OCI-M1 (cell line): Measurements from ENCODE around the gene ERC1.

Experiments
- DNase-seq: peaks from one replicate; lab custom pipeline; 2025; lab: John Stamatoyannopoulos, UW

The ERC1 gene

DNA sequence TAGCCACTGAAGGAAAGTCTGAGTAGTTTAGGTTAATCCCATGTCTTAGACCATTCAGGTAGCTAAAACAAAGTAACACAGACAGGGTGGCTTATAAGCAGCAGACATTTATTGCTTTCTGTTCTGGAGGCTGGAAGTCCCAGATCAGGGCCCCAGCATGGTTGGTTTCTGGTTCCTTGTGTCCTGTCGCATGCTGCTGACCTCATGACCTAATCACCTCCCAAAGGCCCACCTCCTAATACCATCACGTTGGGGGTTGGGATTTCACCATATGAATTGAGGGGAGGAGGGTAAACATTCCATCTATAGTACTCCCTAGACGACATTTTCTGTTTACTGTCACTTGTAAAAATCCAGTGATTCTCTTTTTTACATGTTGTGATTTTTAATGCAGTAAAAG lies 454.8 kb downstream of the ERC1 start:
- no peak for DNase-seq

DNA sequence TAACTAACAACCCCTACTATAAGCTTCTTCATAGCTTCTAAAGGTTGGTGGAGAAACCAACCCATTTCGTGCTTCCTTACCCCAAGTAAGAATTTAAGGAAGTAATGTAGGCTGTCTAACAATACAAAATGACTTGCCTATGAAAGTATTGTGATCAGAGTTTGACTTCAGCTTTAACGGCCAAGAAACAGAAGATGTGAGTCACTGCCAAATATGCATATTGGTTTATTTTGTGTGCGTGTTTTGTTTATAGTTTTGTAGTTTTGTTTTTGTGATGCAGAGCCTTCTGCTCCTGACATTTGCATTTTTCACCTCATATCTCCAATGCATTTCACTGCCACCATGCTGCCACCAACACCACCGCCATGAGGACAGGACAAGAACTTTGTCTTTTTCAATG lies 457.3 kb downstream of the ERC1 start:
- no peak for DNase-seq

DNA sequence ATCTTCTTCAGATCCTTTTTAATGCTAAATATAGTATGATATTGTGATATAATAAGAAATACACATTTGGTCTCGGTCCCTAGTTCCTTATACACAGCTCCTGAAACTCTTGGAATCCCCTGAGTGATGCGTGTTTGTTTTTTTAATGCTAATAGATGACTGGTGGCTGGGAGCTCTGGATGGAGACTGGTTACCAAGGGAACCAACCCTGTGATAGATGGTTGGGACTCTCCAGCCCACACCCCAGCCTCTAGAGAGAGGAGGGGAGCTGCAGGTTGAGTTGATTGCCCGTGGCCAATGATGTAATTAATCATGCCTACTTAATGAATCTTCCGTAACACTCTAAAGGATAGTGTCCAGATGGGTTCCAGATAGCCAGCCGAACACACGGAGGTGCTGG lies 462.8 kb downstream of the ERC1 start:
- no peak for DNase-seq

DNA sequence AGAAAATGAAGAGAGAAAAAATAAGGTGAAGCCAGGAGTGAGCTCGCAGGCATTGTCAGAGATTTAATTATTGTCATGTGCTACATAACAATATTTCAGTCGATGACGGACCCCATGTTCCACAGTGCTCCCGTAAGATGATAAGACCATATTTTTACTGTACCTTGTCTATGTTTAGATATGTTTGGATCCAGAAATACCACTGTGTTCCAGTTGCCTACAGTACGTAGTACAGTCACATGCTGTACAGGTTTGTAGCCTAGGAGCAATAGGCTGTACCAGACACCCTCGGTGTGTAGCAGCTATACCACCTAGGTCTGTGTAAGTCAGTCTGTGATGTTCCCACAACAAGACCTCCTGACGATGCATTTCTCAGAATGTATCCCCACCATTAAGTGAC lies 465.9 kb downstream of the ERC1 start:
- DNase-seq = no peak

DNA sequence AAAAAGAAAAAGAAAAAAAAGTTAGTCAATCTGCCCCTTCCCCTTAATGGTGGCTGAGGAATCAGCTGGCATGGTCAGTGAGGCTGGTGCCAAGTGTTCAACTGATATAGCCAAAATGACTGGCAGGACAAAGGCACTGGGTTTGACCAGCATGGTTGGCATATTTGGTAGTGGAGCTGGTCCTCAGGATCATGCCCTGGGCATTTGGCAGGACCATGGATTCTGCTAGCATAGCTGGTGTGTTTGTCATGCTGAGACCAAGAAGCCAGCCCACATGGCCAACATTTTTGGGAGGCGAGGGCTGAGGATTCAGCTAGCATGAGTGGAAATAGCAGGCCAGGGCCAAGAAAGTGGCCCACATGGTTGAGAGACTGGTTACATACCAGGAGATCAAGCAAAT lies 466.9 kb downstream of the ERC1 start:
- no peak for DNase-seq

DNA sequence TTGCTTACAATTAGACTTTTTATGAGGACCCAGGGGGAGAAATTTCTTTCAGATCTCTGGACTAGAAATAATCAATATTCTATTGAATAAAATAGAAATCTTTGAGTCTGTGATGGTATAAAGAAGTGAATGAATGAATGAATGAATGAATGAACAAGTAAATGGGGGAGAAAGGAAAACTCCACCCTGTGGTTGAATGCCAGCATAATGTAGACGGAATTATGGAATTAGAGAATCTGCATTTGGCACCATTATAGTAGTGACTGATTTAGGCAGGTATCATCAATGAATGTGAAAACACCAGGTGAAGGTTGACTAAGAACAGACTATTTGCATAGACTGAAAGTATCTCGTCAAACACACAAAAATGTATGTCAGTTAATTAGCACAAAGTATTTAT lies 468.3 kb downstream of the ERC1 start:
- no peak for DNase-seq

DNA sequence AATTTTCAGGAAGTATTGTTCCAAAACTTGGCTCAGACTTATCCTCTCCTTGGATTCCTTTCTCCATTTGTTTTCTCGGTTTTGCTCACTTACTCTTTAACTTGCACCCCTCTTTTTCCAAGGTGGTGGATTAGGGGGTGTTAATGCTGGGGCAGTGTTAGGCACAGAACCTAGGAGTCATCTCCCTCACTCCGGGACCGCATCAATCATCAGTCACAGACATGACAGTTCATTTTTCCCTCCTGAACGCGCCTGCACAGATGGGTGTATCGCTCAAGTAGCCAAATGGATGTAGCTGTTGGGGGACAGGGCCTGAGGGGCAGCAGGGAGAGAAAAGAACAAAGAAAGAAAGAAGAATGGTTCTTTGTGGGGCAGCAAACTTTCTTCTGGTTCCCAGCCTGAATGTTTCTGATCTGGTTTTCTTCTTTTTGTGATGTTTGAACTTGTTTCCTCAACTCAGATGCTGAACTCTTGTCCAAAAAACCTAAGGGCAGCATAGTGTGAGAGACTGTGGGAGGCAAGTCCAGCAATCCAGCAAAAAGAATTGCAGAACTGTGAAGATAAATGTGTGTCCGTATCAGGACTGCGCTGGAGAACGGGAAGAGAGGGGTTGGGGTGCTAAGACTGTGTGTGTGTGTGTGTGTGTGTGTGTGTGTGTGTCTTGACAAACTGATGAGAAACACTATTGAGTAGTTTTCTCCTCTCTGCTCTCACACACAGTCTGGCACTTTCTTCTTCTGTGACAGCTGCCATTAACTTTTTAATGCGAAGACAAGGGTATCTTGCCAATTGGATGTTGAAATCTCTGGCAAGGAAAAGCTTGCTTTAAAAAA lies 472.3 kb downstream of the ERC1 start:
- no peak for DNase-seq

DNA sequence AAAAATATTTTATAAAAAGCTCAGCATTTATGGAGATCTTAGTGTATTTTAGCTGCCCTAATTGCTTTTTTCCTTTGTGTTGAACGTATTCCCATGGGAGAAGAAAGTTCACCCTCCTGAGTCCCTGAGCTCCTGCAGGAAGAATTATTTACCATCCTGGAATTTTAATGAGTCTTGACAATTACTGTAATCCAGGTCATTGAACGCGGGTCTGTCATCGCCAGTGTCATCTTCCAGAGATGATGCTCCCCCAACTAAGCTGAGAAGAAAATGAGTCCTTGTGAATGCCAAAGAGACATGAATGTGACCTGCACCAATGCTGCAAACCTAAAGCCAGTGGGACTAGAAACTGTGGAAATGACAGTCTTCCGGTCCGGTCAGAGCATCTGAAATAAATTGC lies 473.9 kb downstream of the ERC1 start:
- DNase-seq = no peak

DNA sequence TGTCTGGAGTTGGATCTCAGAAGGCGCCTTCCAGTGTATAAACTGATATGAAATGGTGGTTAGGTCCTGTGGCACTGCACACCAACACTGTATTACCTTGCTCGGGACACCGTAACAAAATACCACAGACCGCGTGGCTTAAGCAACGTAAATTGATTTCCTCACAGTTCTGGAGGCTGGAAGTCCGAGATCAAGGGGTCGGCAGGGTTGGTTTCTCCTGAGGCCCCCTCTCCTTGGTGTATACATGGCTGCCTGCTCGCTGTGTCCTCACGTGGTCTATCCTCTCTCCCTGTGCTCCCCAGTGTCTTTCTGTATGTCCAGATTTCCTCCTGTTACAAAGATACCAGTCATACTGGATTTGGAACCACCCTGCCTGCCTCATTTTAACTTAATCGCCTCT lies 475.0 kb downstream of the ERC1 start:
- DNase-seq = no peak

DNA sequence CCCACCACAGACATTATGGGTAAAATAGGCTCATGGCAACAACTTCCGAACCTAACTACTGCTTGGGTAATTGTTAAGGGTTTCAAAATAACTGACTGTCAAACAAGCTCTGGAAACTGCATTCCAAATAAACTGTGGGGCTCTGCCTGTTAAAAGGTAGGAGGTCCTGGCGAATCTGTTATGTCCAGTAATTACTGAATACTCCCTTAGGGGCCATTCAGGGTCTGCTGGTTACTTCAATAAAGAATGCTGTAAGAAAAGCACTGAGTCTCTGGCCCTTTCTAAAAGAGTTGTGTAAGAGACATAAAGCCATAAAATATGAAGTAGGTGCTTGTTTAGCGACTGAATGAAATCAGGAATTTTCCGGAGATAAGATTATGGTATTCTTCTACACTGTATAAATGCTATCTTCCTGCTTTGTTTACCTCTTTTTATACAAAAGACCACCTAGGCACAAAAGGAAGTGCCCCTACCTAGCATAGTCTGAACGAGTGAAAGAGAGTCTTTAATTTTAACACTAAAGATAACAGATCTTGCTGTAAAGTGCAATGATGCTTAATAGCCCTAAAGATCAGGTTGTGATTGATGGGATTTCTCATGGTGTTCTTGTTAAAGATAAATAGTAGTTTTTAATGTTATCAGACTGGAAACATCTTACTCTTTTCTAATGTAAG lies 475.6 kb downstream of the ERC1 start:
- no peak for DNase-seq

DNA sequence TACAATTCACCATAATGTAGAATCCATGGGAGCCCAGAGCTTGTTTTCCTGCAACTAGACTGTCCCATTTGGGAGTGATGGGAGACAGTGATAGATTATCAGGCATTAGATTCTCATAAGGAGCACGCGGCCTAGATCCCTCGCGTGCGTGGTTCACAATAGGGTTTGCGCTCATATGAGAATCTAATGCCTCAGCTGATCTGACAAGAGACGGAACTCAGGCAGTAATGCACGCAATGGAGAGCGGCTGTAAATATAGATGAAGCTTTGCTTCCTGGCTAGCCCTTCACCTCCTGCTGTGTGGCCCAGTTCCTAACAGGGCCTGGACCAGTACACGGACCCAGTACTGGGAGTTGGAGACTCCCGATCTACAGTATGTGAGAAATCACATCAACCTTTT lies 476.7 kb downstream of the ERC1 start:
- no peak for DNase-seq

DNA sequence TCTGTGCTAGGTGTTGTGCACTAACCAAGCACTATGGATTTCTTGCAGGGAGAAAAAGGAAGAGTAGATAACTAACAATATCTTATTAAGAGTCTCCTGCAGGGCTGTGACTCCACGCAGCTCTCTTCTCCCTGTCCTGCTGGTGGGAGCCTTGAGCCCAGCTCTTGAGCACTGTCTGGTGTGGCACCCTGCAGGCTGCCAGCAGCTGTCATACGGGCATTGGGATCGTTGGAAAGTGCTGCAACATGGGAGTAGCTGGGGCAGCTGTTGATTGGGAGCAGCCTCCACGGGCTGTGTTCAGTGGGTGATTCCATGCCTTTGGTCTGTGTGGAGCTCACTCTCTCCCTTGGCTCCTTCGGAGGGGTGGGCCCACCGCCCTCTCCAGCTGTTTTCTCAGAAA lies 478.0 kb downstream of the ERC1 start:
- DNase-seq = no peak

DNA sequence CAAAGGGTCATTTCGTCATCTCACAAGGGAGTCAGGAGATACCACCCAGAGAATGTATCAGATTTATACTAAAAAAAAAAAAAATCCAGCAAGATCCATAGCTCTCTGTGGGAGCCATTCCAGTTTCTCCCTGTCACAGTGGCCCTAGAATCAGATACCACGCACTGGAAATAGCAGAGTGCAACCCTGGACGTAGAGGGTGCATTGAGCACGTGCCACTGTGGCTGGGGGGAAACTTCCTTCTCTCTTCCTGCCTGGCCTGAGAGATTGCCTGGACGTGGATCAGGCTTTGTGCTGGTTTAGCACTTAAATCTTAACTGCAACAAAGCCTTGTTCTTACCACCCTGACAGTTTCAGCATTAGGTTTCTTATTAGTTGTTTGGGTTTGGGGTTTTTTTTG lies 479.0 kb downstream of the ERC1 start:
- peak; percentile 15 for DNase-seq

DNA sequence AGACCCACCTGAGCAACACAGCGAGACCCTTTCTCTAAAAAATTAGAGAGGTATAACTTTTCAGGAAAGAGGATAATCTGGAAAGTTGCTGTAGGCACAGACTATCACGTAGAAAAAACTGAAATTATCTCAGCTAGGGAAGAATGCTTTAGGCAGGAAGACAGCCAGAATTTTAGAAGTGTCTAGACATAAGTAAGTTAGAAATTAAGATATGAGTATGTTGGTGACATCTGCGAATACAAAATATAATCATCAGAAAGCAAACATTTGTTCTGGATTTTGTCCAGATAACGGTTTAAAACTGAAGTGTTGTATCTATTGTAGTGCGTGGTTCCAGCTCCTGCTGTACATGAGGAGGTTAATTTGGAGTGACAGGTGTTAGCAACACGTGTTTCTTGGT lies 480.2 kb downstream of the ERC1 start:
- DNase-seq = no peak

DNA sequence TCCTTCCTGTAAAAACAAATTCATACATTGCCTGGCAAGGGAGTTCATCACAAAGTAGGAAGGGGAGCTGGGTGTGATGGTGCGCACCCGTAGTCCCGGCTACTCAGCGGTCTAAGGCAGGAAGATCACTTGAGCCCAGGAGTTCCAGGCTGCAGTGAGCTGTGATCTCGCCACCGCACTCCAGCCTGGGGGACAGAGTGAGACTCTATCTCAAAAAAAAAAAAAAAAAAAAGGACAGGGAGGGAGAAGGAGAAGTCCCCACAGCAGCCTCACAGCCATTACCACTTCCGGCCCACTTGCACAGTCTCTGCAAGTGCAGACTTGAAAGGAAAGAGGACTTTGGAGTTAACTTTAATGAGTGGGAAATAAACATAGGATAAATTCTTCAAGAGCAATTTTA lies 482.4 kb downstream of the ERC1 start:
- DNase-seq = peak; percentile 9

DNA sequence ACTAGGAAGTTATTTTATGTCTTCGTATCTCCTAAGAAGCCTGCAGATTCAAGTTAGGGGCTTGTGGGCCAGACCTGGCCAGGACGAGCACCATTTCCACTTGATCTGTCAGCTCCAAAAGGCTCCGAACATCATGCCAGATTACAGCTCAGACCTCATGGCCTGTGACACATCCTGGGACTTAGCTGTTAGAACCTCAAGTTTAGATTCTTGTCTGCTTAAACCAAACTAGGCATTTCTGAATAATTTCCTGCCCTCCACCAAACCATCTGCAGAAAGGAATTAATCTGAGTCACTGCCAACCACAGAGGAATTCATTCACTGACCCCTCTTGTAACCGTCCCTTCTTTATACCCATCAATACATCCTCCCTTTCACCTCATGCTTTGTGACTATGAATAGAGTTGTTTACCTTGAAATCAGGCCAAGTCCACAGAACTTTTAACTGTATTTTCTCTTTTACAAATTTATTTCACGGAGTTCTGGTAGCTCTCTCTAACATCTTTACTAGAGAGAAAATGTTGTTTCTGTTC lies 483.1 kb downstream of the ERC1 start:
- no peak for DNase-seq

DNA sequence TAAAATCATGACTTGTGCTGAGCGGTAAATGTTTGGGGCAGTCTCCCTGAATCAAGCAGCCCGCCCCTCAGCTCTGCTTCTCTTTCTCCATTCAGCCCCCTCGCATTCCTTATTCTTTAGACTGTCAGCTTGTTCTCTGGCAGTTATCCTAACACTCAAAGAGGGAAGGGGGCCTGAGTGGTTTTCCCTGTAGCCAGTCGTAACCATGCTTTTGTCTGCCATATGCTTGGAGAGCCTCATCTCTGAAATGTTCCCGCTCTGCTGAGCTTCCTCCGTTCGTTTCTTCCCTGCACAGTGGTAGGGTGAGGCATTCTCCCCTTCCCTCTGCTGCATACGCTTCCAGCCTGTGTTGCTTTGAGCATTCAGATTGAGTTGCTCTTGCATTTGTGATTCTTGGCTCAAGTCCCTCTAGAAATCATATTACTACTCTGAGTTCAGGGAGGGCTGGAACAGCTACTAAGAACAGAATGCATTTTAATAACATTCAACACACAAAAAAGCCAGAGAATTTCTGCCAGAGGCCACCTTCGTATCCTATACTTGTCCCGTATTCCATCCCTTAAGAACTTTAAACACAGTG lies 483.6 kb downstream of the ERC1 start:
- no peak for DNase-seq

DNA sequence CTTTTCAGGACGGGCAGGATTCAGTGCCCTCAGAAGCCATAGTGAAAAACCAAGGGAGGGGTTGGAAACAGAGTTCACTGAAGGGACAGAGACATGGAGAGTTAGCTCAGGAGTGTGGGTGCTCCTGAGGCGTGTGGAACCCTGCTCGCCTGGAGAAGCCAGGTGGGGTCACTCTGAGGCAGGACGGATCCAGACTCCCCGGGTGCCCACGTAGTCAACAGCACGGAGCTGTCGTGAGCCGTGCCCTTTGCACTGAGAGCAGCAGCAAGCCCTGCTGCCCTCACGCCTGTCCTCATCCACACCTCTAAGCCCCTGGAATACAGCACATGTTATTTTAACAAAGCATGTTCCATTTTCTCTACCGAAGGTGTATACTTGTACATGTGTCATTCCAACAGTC lies 488.6 kb downstream of the ERC1 start:
- no peak for DNase-seq

DNA sequence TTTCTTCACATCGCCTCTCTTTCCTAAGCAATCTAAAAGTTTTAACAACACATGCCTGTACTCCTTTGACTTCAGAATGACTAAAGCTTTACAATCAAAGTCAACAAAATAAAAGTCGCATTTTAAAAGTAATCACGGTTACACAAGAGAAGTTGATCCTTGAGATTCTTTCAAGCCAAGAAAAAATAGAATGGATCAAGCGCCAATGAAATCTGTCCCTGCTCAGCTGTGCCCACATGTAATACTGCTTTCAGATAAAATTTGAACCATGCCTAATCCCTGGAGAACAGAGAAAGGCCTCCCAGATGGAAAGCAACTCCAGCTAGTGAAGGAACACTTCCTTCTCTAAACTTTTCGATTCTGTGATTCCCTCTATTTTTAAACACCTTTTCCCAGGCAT lies 490.3 kb downstream of the ERC1 start:
- DNase-seq = no peak

DNA sequence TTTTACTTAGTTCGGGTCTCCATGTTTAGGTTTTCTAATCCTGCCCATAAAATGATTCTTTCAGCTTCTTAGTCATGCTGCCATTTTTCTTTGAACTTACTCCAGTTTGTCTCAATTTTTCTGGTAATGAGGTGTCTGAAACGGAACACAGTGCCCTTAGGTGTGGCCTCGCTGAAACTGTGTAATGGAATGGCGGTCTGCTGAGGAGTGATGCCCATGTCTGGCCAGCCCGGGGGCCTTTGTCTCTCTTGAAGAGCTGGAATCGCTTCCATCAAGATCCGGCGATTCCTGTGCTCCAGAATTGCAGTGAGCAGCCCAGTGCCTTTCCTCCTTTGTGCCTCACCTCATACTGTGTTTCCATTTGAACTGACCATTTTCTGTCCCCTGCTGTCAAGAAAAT lies 490.9 kb downstream of the ERC1 start:
- no peak for DNase-seq

DNA sequence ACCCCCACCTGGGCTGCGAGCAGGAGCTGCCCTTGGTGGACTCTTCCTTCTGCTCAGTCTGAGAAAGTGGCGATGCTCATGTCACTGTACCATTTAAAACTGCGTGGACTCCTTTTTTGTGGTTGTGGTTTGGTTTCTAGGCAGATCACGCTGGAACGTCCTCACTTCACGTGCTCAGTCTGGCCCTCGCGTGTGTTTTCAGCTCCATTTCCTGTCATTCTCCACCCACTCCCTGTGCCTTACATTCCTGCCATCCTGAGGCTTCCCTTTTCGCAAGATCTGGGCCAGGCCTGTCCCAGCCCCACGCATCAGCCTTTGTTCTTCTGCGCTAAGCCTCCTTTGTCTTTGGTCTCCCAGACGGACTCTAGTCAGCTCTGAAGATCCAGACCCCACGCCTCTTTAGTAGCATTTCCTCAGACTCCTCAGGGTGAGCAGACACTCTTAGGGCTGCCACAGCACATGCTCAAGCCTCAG lies 497.9 kb downstream of the ERC1 start:
- DNase-seq = no peak

DNA sequence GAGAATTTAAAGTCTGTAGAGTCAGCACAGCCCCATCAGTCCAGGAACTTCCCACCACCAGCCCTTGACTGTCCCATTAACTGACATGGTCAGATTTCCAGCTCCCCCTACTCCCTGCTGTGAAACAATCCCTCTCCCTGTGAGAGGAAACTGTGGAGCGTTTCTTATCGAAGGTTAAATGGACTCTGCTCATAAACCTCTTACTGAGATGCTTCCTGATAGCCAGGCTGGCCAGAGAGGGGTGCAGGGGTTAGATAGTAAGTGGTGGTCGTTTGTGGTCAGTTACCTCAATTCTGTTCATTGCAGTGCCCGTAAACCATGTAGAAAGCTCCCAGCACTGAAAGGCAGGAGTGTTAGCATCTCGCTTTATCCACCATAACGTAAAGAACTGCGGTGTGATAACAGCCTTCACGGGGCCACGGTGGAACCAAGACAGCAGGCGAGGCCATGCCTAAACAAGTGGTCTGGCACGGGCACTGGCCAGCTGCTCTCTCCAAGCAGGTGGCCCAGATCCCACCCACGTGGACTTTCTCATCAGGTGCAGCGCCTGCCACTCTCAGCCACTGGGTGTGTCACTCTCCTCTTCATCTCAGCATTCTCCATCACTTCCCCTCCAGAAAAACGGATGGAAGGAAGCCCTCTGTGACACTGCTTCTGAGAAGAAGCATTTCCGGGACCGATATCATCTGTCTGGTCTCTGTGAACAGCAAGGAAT lies 501.1 kb downstream of the ERC1 start:
- peak; percentile 87 for DNase-seq
